Stromal cell of bone marrow (primary cell): ENCODE measurements around the gene THAP3.

Source experiments
- DNase-seq: peaks from one replicate; pipeline ENCODE4 v3.0.0-alpha.2; 2012; ENCODE audit warnings: low read depth

THAP3 gene

DNA sequence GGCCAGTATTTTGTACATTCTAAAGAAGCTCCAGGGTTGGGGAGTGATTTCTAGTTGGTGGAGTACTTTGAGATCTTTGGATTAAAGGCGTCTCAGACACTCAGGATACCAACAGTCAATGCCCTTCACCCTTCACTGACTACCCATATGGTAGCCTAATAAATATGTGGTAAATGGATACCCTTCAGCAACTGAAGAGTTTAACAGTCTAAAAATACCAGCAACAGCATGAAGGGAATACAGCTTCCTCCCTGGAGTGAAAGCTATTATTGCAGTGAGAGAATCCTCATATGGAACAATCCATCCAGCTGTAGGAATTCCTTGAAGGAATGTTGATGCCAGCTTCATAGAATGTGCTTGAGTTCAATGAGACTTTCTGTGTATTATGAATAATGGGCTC is 50.1 kb downstream of the THAP3 start:
- no peak for DNase-seq

DNA sequence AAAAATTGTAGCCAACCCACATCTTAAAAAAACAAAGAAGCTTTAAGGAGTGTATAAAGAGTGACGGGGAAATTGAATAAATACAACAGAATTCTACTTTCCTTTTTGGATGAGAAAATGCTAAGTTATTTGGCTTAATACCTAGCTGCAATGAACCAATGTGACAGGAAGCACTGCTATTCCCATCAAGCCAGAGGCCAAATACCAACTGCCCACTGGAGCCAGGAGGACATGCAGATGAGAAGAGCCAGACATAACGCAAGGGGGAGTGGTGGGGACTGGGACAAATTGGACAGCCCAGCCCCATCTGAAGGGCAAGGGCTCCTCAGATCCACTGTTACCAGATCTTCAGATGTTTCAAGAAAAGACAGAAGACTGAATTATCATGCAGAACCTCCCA is 51.3 kb downstream of the THAP3 start:
- DNase-seq: no peak
